ENCODE results near the gene GDPD3. TPM values are rescaled to one million over a fixed set of nuclear protein-coding genes. Genes with fewer than 3 reads are reported as not detected.

Gene GDPD3
- total and polyA plus RNA-seq, 4 experiments from 2014 or later = 0.25 to 37.2 (median 31.5) TPM; not detected in 1

DNA sequence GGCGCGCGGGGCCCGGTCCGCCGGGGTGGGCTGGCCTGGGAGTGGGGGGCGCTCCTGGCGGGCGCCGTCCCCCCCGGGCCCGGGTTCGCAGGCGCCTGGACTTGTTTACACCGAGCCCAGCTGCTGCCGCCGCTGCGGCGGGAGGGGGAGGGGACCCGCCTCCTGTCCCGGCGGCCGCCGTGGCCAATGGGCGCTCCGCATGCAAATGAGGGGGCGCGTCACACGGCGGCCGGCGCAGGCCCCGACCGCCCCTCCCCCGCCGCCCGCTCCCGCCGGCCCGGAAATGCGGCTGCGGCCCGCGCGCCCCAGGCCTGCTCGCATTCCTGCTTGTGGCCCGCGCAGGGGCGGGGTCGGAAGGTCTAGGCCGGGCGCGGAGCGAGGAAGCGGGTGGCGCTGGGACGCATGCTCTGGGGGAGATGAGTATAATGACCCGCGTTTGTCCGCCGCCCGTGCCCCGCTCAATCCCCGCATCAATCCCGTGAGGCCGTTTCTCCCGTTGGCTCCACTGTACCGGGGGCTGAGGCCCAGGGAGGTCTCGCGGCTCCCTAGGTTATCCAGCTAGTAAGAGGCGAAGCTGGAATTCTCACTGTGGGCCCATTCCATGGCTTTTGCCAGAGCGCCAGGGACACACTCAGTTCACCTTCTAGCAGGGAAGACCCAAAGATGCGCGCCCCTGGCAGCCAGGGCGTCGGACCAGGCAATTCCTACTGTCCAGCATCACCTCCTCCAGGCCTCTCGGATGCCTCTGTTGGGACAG is 17.1 kb downstream of the GDPD3 start, which contains the start of gene YPEL3:
Gene YPEL3, minus strand, starts transcription at position 109 of the 757 bp plus-strand sequence. CDS start 731 bp downstream, outside the sequence.
- Histone ChIP-seq H3K4me1 (ENCODE audit: insufficient read depth, low read length) (peaks cover 45% of the 10 kb centered on the region), H3K9me3 (ENCODE audit: control insufficient read depth in 1 of 2, low read length in 2 of 2) (peaks cover 16 to 20% of the 10 kb centered on the region in 2 donors), H3K36me3 (ENCODE audit: insufficient read depth, low read length) (peaks cover 13% of the 10 kb centered on the region), H3K27ac (ENCODE audit: low read depth, low read length) (peak within 1 kb of the TSS; percentile 63), H3K27me3 (ENCODE audit: insufficient read depth, low read length) (no peaks in the 10 kb centered on the region), H3K4me3 (ENCODE audit: low read length in 2 of 2) (peak within 1 kb of the TSS; percentile 91 to 93)
- H3K36me3 Mint-ChIP-seq = peaks cover 35 to 44% of the 10 kb centered on the region in 2 donors
- CTCF ChIA-PET (ENCODE audit: partially characterized antibody) = no interaction called here
- H3K9me3 Mint-ChIP-seq = peaks cover 0 to 31% (median 25%) of the 10 kb centered on the region in 8 donors
- H3K4me1 Mint-ChIP-seq = peaks cover 22 to 46% (median 34%) of the 10 kb centered on the region in 4 donors
- POLR2A ChIA-PET (ENCODE audit: partially characterized antibody) = interaction anchor here (1.0 to 13.6 kb wide), 10 partner anchors 17 to 334 kb away, joined by 3 to 404 read pairs (median 4); partner anchors contain the start of genes ALDOA, CORO1A, DCTPP1 and GDPD3
- DNase-seq = peak; percentile 87 to 90 (median 89)
- peak within 1 kb of the TSS; percentile 90 to 97 (median 93) for H3K27ac Mint-ChIP-seq
- peak within 1 kb of the TSS; percentile 87 to 90 (median 89) for H3K4me3 Mint-ChIP-seq
- H3K27me3 Mint-ChIP-seq = no peaks in the 10 kb centered on the region
- intact Hi-C loops (cut with micrococcal nuclease) = loop anchor here (1.0 to 2.0 kb wide), 2 partner anchors 27 to 31 kb away; partner anchors contain the start of genes ALDOA and MAPK3

DNA sequence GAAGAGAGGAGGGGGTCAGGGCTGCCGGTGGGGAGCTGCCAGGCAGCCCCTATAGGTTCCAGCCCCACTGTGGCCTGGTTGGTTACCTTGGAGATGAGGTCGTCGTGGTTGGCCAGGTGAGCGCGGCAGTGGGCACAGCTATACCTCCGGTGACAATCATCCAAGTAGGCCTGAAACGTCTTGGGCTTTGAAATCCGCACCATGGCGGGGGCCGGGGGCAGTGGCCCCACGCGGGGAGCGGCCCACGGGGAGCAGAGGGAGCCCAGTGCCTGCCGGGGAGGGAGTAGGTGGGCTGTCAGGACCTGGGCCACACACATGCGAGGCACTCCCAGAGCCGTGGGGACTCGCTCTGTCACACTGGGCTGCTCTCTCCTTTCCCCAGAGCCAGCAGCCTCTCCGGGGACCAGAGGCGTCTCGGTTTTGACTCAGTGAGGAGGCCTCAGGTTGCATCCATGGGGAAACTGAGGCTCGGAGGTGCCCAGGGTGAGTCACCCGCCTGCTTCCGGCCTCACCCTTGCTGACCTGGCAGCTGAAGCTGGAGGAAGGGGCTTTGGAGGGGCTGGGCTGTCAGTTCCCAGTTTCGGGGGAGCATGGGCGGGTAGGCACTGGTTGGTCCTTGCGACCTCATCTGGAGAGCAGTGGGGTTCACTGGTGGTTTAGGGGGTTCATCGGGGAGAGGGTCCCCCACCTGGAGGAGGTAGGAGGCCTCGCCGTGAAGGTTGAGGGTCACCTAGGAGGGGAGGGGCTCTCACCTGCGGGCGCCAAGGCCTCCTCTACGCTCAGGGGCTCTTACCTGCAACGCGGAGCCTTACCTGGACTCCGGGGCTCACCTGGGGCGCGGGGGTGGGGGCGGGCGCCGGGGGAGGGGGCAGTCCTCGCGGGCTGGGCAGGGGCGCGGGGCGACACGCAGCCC is 17.9 kb downstream of the GDPD3 start:
- peaks cover 16 to 20% of the 10 kb centered on the region in 2 donors for H3K9me3 ChIP-seq (ENCODE audit: control insufficient read depth in 1 of 2, low read length in 2 of 2)
- intact Hi-C loops (cut with micrococcal nuclease) = loop anchor here (1.0 to 2.0 kb wide), 2 partner anchors 27 to 30 kb away; partner anchors contain the start of genes ALDOA and MAPK3
- H3K27me3 ChIP-seq (ENCODE audit: insufficient read depth, low read length) = no peaks in the 10 kb centered on the region
- DNase-seq = no peak
- CTCF ChIA-PET (ENCODE audit: partially characterized antibody) = interaction anchor here (5.4 kb wide), 1 partner anchor 90 kb away, joined by 59 read pairs; the partner anchor contains the start of gene CORO1A
- Mint-ChIP-seq H3K9me3 (peaks cover 0 to 31% (median 25%) of the 10 kb centered on the region in 8 donors), H3K27ac (peak overlapping the region; percentile 83 to 96 (median 92)), H3K4me3 (peak overlapping the region; percentile 87 to 90 (median 89)), H3K27me3 (no peaks in the 10 kb centered on the region), H3K36me3 (peaks cover 35 to 44% of the 10 kb centered on the region in 2 donors), H3K4me1 (peaks cover 22 to 47% (median 35%) of the 10 kb centered on the region in 4 donors)
- POLR2A ChIA-PET (ENCODE audit: partially characterized antibody) = interaction anchor here (0.9 to 13.6 kb wide), 12 partner anchors 18 to 563 kb away, joined by 3 to 404 read pairs (median 4); partner anchors contain the start of genes ALDOA, CORO1A, DCTPP1 and FBRS
- peak overlapping the region; percentile 62 for H3K27ac ChIP-seq (ENCODE audit: low read depth, low read length)
- H3K4me3 ChIP-seq (ENCODE audit: low read length in 2 of 2) = peak overlapping the region; percentile 91 to 93
- H3K36me3 ChIP-seq (ENCODE audit: insufficient read depth, low read length) = peaks cover 13% of the 10 kb centered on the region
- peaks cover 54% of the 10 kb centered on the region for H3K4me1 ChIP-seq (ENCODE audit: insufficient read depth, low read length)

DNA sequence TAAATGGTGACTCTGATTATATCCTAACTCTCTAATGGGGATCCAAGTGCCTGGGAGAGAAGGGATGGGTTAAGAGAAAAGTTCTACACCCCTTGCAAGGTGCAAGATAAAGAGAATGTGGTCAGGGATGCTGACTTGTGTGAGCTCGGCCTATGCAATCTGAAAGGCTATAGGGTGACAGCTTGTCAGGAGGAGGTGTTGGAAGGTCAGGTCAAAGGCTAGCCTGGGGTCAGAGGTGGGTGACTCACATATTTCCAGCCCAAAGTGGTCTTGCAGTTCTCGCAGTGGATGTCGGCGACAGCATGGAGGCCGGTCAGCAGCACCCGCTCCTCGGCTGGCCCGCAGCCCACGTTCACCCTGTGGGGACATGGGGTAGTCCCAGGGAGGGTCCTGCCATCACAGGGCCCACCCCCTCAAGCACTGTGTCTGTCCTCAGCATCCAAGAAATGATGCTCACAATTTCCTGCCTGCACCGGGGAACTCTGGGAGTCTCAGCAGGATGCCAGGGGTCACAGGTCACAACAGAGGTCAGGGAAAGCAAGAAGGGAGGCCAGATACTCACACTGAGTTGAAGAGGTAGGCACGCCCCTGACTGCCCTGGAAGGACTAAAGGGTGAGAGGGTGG is 18.7 kb downstream of the GDPD3 start:
- Histone ChIP-seq H3K4me3 (ENCODE audit: low read length in 2 of 2) (peak overlapping the region; percentile 91 to 93), H3K27ac (ENCODE audit: low read depth, low read length) (peak overlapping the region; percentile 62), H3K36me3 (ENCODE audit: insufficient read depth, low read length) (peaks cover 13% of the 10 kb centered on the region), H3K27me3 (ENCODE audit: insufficient read depth, low read length) (no peaks in the 10 kb centered on the region), H3K4me1 (ENCODE audit: insufficient read depth, low read length) (peaks cover 60% of the 10 kb centered on the region), H3K9me3 (ENCODE audit: control insufficient read depth in 1 of 2, low read length in 2 of 2) (peaks cover 16 to 20% of the 10 kb centered on the region in 2 donors)
- H3K9me3 Mint-ChIP-seq = peaks cover 0 to 31% (median 24%) of the 10 kb centered on the region in 8 donors
- CTCF ChIA-PET (ENCODE audit: partially characterized antibody) = interaction anchor here (2.1 to 6.3 kb wide), 5 partner anchors 8 to 91 kb away, joined by 7 to 60 read pairs (median 48); partner anchors contain the start of genes ALDOA, CORO1A and PPP4C
- H3K4me1 Mint-ChIP-seq = peaks cover 28 to 55% (median 42%) of the 10 kb centered on the region in 4 donors
- H3K27ac Mint-ChIP-seq = peak overlapping the region; percentile 83 to 96 (median 91)
- DNase-seq = no peak
- peaks cover 35 to 44% of the 10 kb centered on the region in 2 donors for H3K36me3 Mint-ChIP-seq
- POLR2A ChIA-PET (ENCODE audit: partially characterized antibody) = interaction anchor here (0.9 to 13.6 kb wide), 9 partner anchors 19 to 564 kb away, joined by 3 to 404 read pairs (median 7); partner anchors contain the start of genes ALDOA, CORO1A, FBRS and GDPD3
- peak overlapping the region; percentile 87 to 90 (median 89) for H3K4me3 Mint-ChIP-seq
- no peaks in the 10 kb centered on the region for H3K27me3 Mint-ChIP-seq
- intact Hi-C loops (cut with micrococcal nuclease) = no loop called here

DNA sequence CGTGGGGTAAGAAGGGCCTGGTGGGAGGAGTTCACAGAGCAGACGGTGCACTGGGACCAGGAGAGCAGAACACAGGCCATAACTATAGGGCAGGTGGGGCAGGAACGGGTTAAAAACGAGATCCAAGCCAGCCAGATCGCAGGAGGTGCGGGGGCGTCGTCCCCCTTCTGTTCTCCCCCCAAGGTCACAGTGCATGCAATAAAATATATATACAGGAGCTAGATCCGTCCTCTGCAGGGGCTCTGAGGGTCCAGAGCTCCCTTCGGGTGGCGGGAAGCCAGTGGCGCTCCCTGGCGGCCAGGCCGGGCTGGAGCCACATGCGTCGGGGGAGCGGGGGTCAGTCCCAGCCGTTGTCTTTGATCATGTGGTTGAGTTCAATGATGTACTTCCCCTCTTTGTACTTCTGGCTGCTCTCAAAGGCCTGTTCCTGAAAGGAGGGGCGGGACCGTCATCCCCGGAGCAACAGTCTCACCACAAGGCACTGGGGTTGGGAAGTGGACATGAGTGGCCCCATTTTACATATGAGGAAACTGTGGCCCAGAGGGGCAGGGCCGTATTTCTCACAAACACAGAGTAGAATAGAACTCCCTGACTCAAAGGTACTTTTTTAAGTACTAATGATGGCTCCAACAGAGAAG is 20.8 kb downstream of the GDPD3 start:
- H3K27me3 ChIP-seq (ENCODE audit: insufficient read depth, low read length) = no peaks in the 10 kb centered on the region
- Mint-ChIP-seq H3K4me1 (peaks cover 28 to 65% (median 45%) of the 10 kb centered on the region in 4 donors), H3K27ac (peak overlapping the region; percentile 84 to 98 (median 95)), H3K4me3 (peak overlapping the region; percentile 87 to 95 (median 90)), H3K36me3 (peaks cover 27 to 40% of the 10 kb centered on the region in 2 donors), H3K9me3 (peaks cover 0 to 13% (median 11%) of the 10 kb centered on the region in 8 donors), H3K27me3 (no peaks in the 10 kb centered on the region)
- CTCF ChIA-PET (ENCODE audit: partially characterized antibody) = interaction anchor here (0.6 to 6.3 kb wide), 30 partner anchors 8 to 325 kb away, joined by 3 to 60 read pairs (median 4); partner anchors contain the start of genes ALDOA, CORO1A, GDPD3 and MAPK3
- DNase-seq = peak; percentile 59 to 88 (median 63)
- POLR2A ChIA-PET (ENCODE audit: partially characterized antibody) = interaction anchor here (0.6 to 13.6 kb wide), 25 partner anchors 10 to 1113 kb away, joined by 3 to 404 read pairs (median 6); partner anchors contain the start of genes ALDOA, CORO1A, DCTPP1 and GDPD3
- H3K9me3 ChIP-seq (ENCODE audit: control insufficient read depth in 1 of 2, low read length in 2 of 2) = peaks cover 10 to 11% of the 10 kb centered on the region in 2 donors
- peak overlapping the region in 1 of 2 donors; percentile 72 for H3K4me3 ChIP-seq (ENCODE audit: low read length in 2 of 2)
- intact Hi-C loops (cut with micrococcal nuclease) = loop anchor here (1.0 kb wide), 1 partner anchor 317 kb away; no protein-coding TSS in a partner anchor
- H3K4me1 ChIP-seq (ENCODE audit: insufficient read depth, low read length) = peaks cover 60% of the 10 kb centered on the region
- H3K36me3 ChIP-seq (ENCODE audit: insufficient read depth, low read length) = peaks cover 13% of the 10 kb centered on the region
- peak overlapping the region; percentile 75 for H3K27ac ChIP-seq (ENCODE audit: low read depth, low read length)

DNA sequence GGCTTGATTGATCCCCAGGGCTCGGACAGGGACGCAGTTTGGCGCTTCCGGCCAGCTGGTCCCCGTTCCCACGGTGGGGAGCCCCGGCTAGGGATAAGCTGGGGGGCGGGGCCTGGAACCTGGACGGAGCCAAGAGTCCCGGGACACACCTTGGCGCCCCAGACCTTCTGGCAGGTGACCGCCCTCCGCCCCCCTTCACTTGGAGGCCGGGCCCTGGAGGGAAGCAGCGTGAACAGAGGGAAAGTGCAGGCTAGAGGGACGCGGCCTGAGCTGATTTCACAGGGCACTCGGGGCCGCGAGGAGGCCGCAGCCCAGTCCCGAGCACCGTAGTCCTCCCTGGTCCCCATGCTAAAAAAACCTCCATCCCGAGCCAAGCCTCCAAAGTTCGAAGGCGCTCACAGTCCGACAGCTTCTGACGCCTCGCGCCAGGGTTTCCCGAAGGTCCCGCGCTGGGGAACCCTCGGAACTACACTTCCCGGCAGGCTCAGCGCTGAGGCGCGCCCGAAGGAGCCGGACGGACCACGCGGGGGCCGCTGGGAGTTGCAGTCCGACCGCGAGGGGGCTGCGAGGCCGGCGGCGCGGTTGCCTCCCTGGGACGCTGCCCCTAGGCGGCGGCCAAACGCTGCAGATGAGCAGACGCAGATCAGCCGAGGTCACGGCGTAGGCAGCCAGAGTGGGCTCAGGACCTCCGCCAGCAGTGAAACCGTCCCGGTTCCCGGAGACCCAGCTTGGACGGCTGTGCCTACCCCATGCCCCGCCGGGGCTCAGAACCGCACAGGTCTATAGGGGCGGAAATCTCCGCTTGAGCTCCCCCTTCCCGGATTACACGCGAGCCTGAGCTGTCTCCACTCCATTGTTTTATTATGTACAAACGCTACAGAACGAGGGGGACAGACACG is 21.6 kb downstream of the GDPD3 start, which contains the start of gene TBX6:
Gene TBX6, minus strand, starts transcription at position 451 of the 899 bp plus-strand sequence. CDS start 731 bp downstream, outside the sequence.
- H3K4me1 Mint-ChIP-seq = peaks cover 27 to 65% (median 42%) of the 10 kb centered on the region in 4 donors

More for the DNA sequence above, 21.6 kb downstream of the GDPD3 start, which contains the start of gene TBX6:
- Mint-ChIP-seq H3K9me3 (peaks cover 0 to 5% (median 3%) of the 10 kb centered on the region in 8 donors), H3K4me3 (peak within 1 kb of the TSS; percentile 87 to 95 (median 90)), H3K27me3 (no peaks in the 10 kb centered on the region), H3K36me3 (peaks cover 22 to 33% of the 10 kb centered on the region in 2 donors), H3K27ac (peak within 1 kb of the TSS; percentile 84 to 98 (median 95))
- peak within 1 kb of the TSS in 1 of 2 donors; percentile 72 for H3K4me3 ChIP-seq (ENCODE audit: low read length in 2 of 2)
- ChIA-PET POLR2A (ENCODE audit: partially characterized antibody) (interaction anchor here (0.6 to 13.6 kb wide), 26 partner anchors 11 to 467 kb away, joined by 3 to 404 read pairs (median 6); partner anchors contain the start of genes ALDOA, CORO1A, DCTPP1 and GDPD3), CTCF (ENCODE audit: partially characterized antibody) (interaction anchor here (0.6 to 6.3 kb wide), 33 partner anchors 8 to 506 kb away, joined by 3 to 60 read pairs (median 4); partner anchors contain the start of genes ALDOA, CORO1A, GDPD3 and MAPK3)
- peaks cover 3 to 4% of the 10 kb centered on the region in 2 donors for H3K9me3 ChIP-seq (ENCODE audit: control insufficient read depth in 1 of 2, low read length in 2 of 2)
- DNase-seq = peak; percentile 90 to 93 (median 91)
- H3K36me3 ChIP-seq (ENCODE audit: insufficient read depth, low read length) = peaks cover 13% of the 10 kb centered on the region
- peaks cover 60% of the 10 kb centered on the region for H3K4me1 ChIP-seq (ENCODE audit: insufficient read depth, low read length)
- intact Hi-C loops (cut with micrococcal nuclease) = loop anchor here (1.0 kb wide), 3 partner anchors 26 to 318 kb away; partner anchors contain the start of gene ALDOA
- H3K27me3 ChIP-seq (ENCODE audit: insufficient read depth, low read length) = no peaks in the 10 kb centered on the region
- peak within 1 kb of the TSS; percentile 75 for H3K27ac ChIP-seq (ENCODE audit: low read depth, low read length)
